Motor neuron (in vitro differentiated cells): ENCODE data around the gene C6orf47. TPM values are rescaled to one million over a fixed set of nuclear protein-coding genes. Genes with fewer than 3 reads are reported as not detected.
A peak's percentile ranks its signal among the peaks of the same experiment; 100 is the strongest.

ENCODE experiments used
- ATAC-seq, 8 experiments: fragments of 200-7000 bp; cut with Tn5 transposase; replicated peaks in 6 of 8; 2 replicates each; pipeline ENCODE4 v1.8.0; 2021; ENCODE audit warnings: mild to moderate bottlenecking in 8 of 8, moderate library complexity in 8 of 8
- H3K27ac ChIP-seq, 2 donors: fragments of 250-450 bp; sonication (Bioruptor Pico); 2 replicates each; pipeline ENCODE4 v1.9.0; 2021; ENCODE audit warnings: antibody characterized with exemption in 2 of 2, mild to moderate bottlenecking in 2 of 2, moderate library complexity in 1 of 2
- H3K4me1 ChIP-seq, 2 donors: fragments of 250-450 bp; sonication (Bioruptor Pico); replicated peaks in 1 of 2; 2 replicates each; pipeline ENCODE4 v1.6.1; 2021; ENCODE audit warnings: antibody characterized with exemption in 2 of 2, mild to moderate bottlenecking in 2 of 2, moderate library complexity in 1 of 2
- H3K4me3 ChIP-seq, 5 donors: fragments of 250-450 bp; sonication (Bioruptor Pico); 2 replicates each; pipeline ENCODE4 v1.9.0; 2021; ENCODE audit warnings: antibody characterized with exemption in 5 of 5, mild to moderate bottlenecking in 5 of 5, moderate library complexity in 4 of 5
- WGBS, 10 experiments: fragments of 450-650 bp; shearing (Covaris generic); methylation state at CpG; one replicate each; pipeline ENCODE4 v1.0.0; 2022; 5-methylcytosine and 5-hydroxymethylcytosine counted together
- in situ Hi-C, 9 experiments: fragments of 400-800 bp; cut with MboI; loops; one replicate each; pipeline ENCODE4 v1.15.0; 2021; ENCODE audit warnings: low sequenced_read_pairs in 9 of 9, low pct_unique_long_range_greater_than_20kb in 2 of 9; ENCODE audit not compliant: unreplicated experiment in 9 of 9
- total RNA-seq, 8 experiments: library from RNA; unstranded; fragments of 300-600 nt; gene quantifications; 2 replicates each; pipeline versions ENCODE4 v1.2.3 to v1.2.4, GENCODE V29; 2022

C6orf47 gene
- total RNA-seq, 8 experiments from 2014 or later, result 10.8 to 24.6 (median 15.5) TPM

- ATAC-seq, result no peak
These were observed 25.5 kb downstream of the C6orf47 start for GRCh38 chr6:31634969-31635575.

GRCh38 chr6:31634131-31634530, 26.4 kb downstream of the C6orf47 start:
- H3K4me1 ChIP-seq, result peaks cover 0 to 5% of the 10 kb centered on the region in 2 donors
- WGBS, 10 experiments, result 80 to 100% (median 93%) methylated on average over 1 to 3 of the region's 3 CpGs; no CpG with 5 or more reads in 5 of the 10 experiments
- H3K4me3 ChIP-seq, result no peak overlapping the region
- no peak overlapping the region for H3K27ac ChIP-seq
- in situ Hi-C loops, result no loop called here
- ATAC-seq, result no peak

More at GRCh38 chr6:31634969-31635575, 25.5 kb downstream of the C6orf47 start:
- H3K27ac ChIP-seq, result no peak overlapping the region
- H3K4me1 ChIP-seq, result peaks cover 0 to 5% of the 10 kb centered on the region in 2 donors
- 73 to 100% (median 96%) methylated on average over 2 to 7 of the region's 11 CpGs; no CpG with 5 or more reads in 5 of the 10 experiments for WGBS, 10 experiments
- in situ Hi-C loops, result no loop called here
- no peak overlapping the region for H3K4me3 ChIP-seq

- in situ Hi-C loops, result no loop called here
- H3K4me3 ChIP-seq, result no peak overlapping the region
- peaks cover 0 to 5% of the 10 kb centered on the region in 2 donors for H3K4me1 ChIP-seq
- WGBS, 10 experiments, result 80 to 100% (median 92%) methylated on average over 1 to 5 of the region's 7 CpGs; no CpG with 5 or more reads in 7 of the 10 experiments
- H3K27ac ChIP-seq, result peak overlapping the region in 1 of 2 donors; percentile 77
- no peak for ATAC-seq
These were observed 27.1 kb downstream of the C6orf47 start for GRCh38 chr6:31633447-31633846.

GRCh38 chr6:31632279-31632946, 28.2 kb downstream of the C6orf47 start:
- Histone ChIP-seq H3K4me3 (no peak overlapping the region), H3K27ac (peak overlapping the region in 1 of 2 donors; percentile 45), H3K4me1 (peaks cover 0 to 5% of the 10 kb centered on the region in 2 donors)
- in situ Hi-C loops, result no loop called here
- peak in 3 of 8 experiments; percentile 1 to 4 (median 2) for ATAC-seq
- 67 to 100% (median 96%) methylated on average over 1 to 16 of the region's 26 CpGs; no CpG with 5 or more reads in 5 of the 10 experiments for WGBS, 10 experiments

- Histone ChIP-seq H3K4me3 (no peak overlapping the region), H3K4me1 (peaks cover 0 to 5% of the 10 kb centered on the region in 2 donors), H3K27ac (peak overlapping the region in 1 of 2 donors; percentile 45)
- peak in 5 of 8 experiments; percentile 6 to 22 (median 19) for ATAC-seq
- in situ Hi-C loops, result no loop called here
- WGBS, 10 experiments, result 30 to 80% methylated on average over 1 to 2 of the region's 32 CpGs; no CpG with 5 or more reads in 8 of the 10 experiments
These were observed 28.8 kb downstream of the C6orf47 start for GRCh38 chr6:31631681-31632278.

- peak in 5 of 8 experiments; percentile 4 to 24 (median 18) for ATAC-seq
- 95% methylated on average over 4 of the region's 16 CpGs; no CpG with 5 or more reads in 9 of the 10 experiments for WGBS, 10 experiments
- in situ Hi-C loops, result no loop called here
These were observed 29.4 kb downstream of the C6orf47 start for GRCh38 chr6:31631209-31631608.

GRCh38 chr6:31630177-31630934, 30.2 kb downstream of the C6orf47 start:
- in situ Hi-C loops, result no loop called here
- WGBS, 10 experiments, result 90 to 100% (median 95%) methylated on average over 1 to 20 of the region's 25 CpGs
- H3K4me3 ChIP-seq, result no peak overlapping the region
- peaks cover 0 to 5% of the 10 kb centered on the region in 2 donors for H3K4me1 ChIP-seq
- no peak overlapping the region for H3K27ac ChIP-seq
- ATAC-seq, result no peak

More at GRCh38 chr6:31631209-31631608, 29.4 kb downstream of the C6orf47 start:
- Histone ChIP-seq H3K4me1 (peaks cover 0 to 5% of the 10 kb centered on the region in 2 donors), H3K27ac (no peak overlapping the region), H3K4me3 (no peak overlapping the region)

GRCh38 chr6:31629014-31629413, 31.6 kb downstream of the C6orf47 start:
- peaks cover 0 to 5% of the 10 kb centered on the region in 2 donors for H3K4me1 ChIP-seq

GRCh38 chr6:31627690-31628287, 32.8 kb downstream of the C6orf47 start:
- no peak overlapping the region for H3K4me3 ChIP-seq
- no peak overlapping the region for H3K27ac ChIP-seq
- ATAC-seq, result no peak
- 50 to 100% (median 95%) methylated on average over 1 to 14 of the region's 19 CpGs; no CpG with 5 or more reads in 5 of the 10 experiments for WGBS, 10 experiments
- H3K4me1 ChIP-seq, result peaks cover 1% of the 10 kb centered on the region in 2 donors
- in situ Hi-C loops, result no loop called here

More at GRCh38 chr6:31629014-31629413, 31.6 kb downstream of the C6orf47 start:
- ATAC-seq, result no peak
- no peak overlapping the region for H3K27ac ChIP-seq
- H3K4me3 ChIP-seq, result no peak overlapping the region
- in situ Hi-C loops, result no loop called here
- WGBS, 10 experiments, result 86 to 100% (median 93%) methylated on average over 1 to 5 of the region's 7 CpGs; no CpG with 5 or more reads in 3 of the 10 experiments

GRCh38 chr6:31626952-31627351, 33.6 kb downstream of the C6orf47 start:
- in situ Hi-C loops, result no loop called here
- Histone ChIP-seq H3K27ac (no peak overlapping the region), H3K4me3 (no peak overlapping the region), H3K4me1 (peaks cover 7 to 9% of the 10 kb centered on the region in 2 donors)
- WGBS, 10 experiments, result 71 to 100% (median 94%) methylated on average over 1 to 7 of the region's 10 CpGs; no CpG with 5 or more reads in 6 of the 10 experiments
- ATAC-seq, result no peak

GRCh38 chr6:31624070-31624469, 36.5 kb downstream of the C6orf47 start:
- Histone ChIP-seq H3K27ac (no peak overlapping the region), H3K4me3 (no peak overlapping the region), H3K4me1 (peaks cover 7 to 9% of the 10 kb centered on the region in 2 donors)
- 40 to 100% (median 98%) methylated on average over 1 to 10 of the region's 10 CpGs; no CpG with 5 or more reads in 6 of the 10 experiments for WGBS, 10 experiments
- no peak for ATAC-seq
- in situ Hi-C loops, result no loop called here

GRCh38 chr6:31622684-31623091, 37.9 kb downstream of the C6orf47 start:
- WGBS, 10 experiments, result 45 to 100% (median 75%) methylated on average over 2 to 10 of the region's 10 CpGs; no CpG with 5 or more reads in 1 of the 10 experiments
- peak overlapping the region in 4 of 5 donors; percentile 82 to 91 (median 88) for H3K4me3 ChIP-seq
- in situ Hi-C loops, result no loop called here
- peaks cover 7 to 9% of the 10 kb centered on the region in 2 donors for H3K4me1 ChIP-seq
- no peak for ATAC-seq
- H3K27ac ChIP-seq, result no peak overlapping the region
